Pancreas (tissue), 10 donors: Measurements from ENCODE around the gene CHST5. TPM values are rescaled to one million over a fixed set of nuclear protein-coding genes. Genes with fewer than 3 reads are reported as not detected.
"Not testable (repeated sequence)": the region's sequence is repeated elsewhere in the genome, so short reads cannot be mapped to it uniquely, and the experiment has no call there.

Experiments used
- ATAC-seq, 4 donors: fragments of 200-7000 bp; cut with Tn5 transposase; one replicate each; pipeline versions ENCODE4 v1.8.0 to v1.9.1; 2020; ENCODE audit warnings: mild to moderate bottlenecking in 4 of 4, moderate library complexity in 4 of 4
- DNase-seq, 6 donors: peaks; one replicate each; pipeline ENCODE4 v3.0.0-alpha.2; 2020
- FAIRE-seq: peaks from 2 replicates; lab custom pipeline; 2012; peaks lifted over from hg19 to GRCh38; lab: Jason Lieb, UNC
- H3K27ac ChIP-seq, 4 donors: fragments of 200-600 bp; sonication (generic); 1 replicate in 3 of 4; 2 replicates in 1 of 4; pipeline versions ENCODE4 v1.5.0 to v1.8.0; 2020
- H3K27me3 ChIP-seq, 4 donors: fragments of 200-600 bp; one replicate each; pipeline ENCODE4 v1.8.0; 2021
- H3K36me3 ChIP-seq, 3 donors: fragments of 200-600 bp; sonication (generic) in 1 of 3; one replicate each; pipeline versions ENCODE4 v1.5.0 to v1.8.0; 2020 to 2021
- H3K4me1 ChIP-seq, 3 donors: fragments of 200-600 bp; one replicate each; pipeline ENCODE4 v1.8.0; 2021
- H3K4me3 ChIP-seq, 4 donors: fragments of 200-600 bp; sonication (generic) in 2 of 4; one replicate each; pipeline versions ENCODE4 v1.5.0 to v1.8.0; 2020 to 2021
- H3K9me3 ChIP-seq, 4 donors: fragments of 200-600 bp; one replicate each; pipeline ENCODE4 v1.8.0; 2021
- WGBS, 2 donors: extraction: QIAGEN DNeasy Blood & Tissue Kit; methylation state at CpG; one replicate each; pipeline ENCODE4 v1.1.7; 2013; 5-methylcytosine and 5-hydroxymethylcytosine counted together
- intact Hi-C, 3 donors: fragments of 100-400 bp; cut with DNase I; formaldehyde crosslinking; loops; one replicate each; pipeline versions ENCODE4 v1.11.1 to v1.14.2; 2022
- polyA plus RNA-seq, 2 donors: library from polyadenylated mRNA; stranded (reverse); fragments of 200-250 nt; gene quantifications; one replicate each; pipeline ENCODE4 v1.2.3, GENCODE V29; 2013
- total RNA-seq, 6 donors: library from RNA; stranded (reverse); fragmentation: NEBNext Ultra II Directional in 4 of 6; extraction: Animal tissue kit (Norgen Biotek cat#: 25700) in 4 of 6; gene quantifications; one replicate each; pipeline versions ENCODE4 v1.2.1 to v1.2.4, GENCODE V29; 2021 to 2023
- TF ChIP-seq, protein P1 (sequence below), 4 donors: fragments of 200-600 bp; sonication (generic) in 3 of 4; IDR thresholded peaks; one replicate each; pipeline versions ENCODE4 v1.5.0 to v1.8.0; 2021; ENCODE audit warnings: antibody characterized with exemption in 4 of 4
- donor health status: healthy with polysubstance abuse.
- donor health status: DM: no; HTN: no; CAD: no; lungs with moderate emphysema.
- donor health status: DM: no; HTN: no; CAD: no.
- donor health status: control.
- donor health status: control.
- donor health status: Bipolar disorder and iron deficiency.
- donor health status: DM: yes; HTN: yes; CAD: no.
- donor health status: DM: no; HTN: no; CAD: no.
- donor health status: DM: no; HTN: no; CAD: no.
- donor health status: DM: yes; HTN: yes; CAD: no.

Gene CHST5
- total and polyA plus RNA-seq, 8 donors, result 0.06 to 0.28 (median 0.15) TPM; not detected in 1

DNA sequence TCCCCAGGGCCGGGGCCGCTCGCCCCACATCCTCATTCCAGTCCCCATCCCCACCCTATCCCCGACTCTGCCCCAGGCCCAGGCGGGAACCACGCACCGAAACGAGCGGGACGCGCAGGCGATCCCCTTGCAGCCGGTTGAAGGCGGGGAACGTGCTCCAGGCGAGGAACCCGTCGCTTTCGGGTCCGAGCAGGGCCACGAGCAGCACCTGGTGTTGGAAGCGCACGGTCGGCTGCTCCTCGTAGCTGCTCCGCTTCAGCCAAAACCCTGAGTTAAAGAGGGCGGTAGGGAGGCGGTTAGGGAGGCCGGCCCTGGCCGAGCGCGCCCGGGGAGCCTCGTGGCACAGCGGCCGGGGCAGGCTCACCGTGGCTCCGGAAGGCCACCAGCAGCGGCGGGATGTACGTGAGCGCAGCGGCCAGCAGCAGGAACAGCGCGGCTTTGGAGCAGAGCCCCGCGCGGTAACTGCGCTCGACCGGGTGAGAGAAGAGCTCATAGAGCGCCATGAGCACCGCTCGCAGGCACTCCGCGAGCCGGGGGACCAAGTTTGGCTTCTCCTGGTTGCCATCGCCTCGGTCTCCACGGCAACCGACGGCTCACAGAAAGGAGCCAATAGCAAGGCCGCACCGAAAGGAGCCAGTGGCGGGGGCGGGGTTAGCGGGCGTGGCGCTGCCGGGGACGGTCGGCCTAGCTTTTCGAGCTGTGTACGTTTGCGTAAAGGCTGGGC, 20.0 kb upstream of the CHST5 start, which contains the start of gene TMEM231:
TMEM231 (minus strand) TSS at position 546 of the 724 bp plus-strand sequence; CDS start at position 503, 43 bp downstream.
- Histone ChIP-seq H3K9me3 (no peaks in the 10 kb centered on the region), H3K4me1 (no peaks in the 10 kb centered on the region), H3K36me3 (no peaks in the 10 kb centered on the region), H3K27ac (peak within 1 kb of the TSS; percentile 38 to 81 (median 66)), H3K4me3 (peak within 1 kb of the TSS; percentile 45 to 91 (median 72)), H3K27me3 (no peaks in the 10 kb centered on the region)
- ATAC-seq, result peak; percentile 95 to 98 (median 97)
- no peak for FAIRE-seq
- TF ChIP-seq, protein P1, sequence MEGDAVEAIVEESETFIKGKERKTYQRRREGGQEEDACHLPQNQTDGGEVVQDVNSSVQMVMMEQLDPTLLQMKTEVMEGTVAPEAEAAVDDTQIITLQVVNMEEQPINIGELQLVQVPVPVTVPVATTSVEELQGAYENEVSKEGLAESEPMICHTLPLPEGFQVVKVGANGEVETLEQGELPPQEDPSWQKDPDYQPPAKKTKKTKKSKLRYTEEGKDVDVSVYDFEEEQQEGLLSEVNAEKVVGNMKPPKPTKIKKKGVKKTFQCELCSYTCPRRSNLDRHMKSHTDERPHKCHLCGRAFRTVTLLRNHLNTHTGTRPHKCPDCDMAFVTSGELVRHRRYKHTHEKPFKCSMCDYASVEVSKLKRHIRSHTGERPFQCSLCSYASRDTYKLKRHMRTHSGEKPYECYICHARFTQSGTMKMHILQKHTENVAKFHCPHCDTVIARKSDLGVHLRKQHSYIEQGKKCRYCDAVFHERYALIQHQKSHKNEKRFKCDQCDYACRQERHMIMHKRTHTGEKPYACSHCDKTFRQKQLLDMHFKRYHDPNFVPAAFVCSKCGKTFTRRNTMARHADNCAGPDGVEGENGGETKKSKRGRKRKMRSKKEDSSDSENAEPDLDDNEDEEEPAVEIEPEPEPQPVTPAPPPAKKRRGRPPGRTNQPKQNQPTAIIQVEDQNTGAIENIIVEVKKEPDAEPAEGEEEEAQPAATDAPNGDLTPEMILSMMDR (IDR thresholded peaks at IDR 0.05), result no peak
- DNase-seq, result peak; percentile 93 to 98 (median 96)
- WGBS, 2 donors, result 0% methylated on average over 68 to 75 of the region's 75 CpGs
- intact Hi-C loops, result no loop called here

DNA sequence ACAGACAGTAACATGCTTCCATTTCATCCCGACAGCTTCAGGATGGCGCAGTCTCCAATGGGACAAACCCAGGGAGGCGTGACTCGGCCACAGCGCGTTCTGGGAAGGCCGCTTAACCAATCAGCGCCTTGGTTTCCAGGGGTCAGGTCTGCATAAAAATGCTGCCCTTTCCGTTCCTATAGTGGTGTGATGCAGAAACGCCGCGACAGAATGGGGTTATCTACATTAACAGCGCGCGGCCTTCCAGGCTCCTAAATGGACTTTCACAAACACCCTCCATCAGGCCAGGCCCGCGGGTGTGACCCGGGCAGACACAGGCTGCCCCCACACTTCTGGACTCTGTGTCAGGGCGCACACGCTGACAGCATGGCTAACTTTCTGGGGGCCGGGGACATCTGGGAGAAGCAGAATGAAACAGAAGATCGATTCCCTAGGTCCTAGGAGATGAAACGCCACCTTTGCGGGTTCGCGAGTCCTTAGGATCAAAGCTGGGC, 19.4 kb upstream of the CHST5 start:
- 1% methylated on average over 26 of the region's 26 CpGs for WGBS, 2 donors
- intact Hi-C loops, result no loop called here
- H3K27ac ChIP-seq, result peak overlapping the region; percentile 38 to 81 (median 66)
- TF ChIP-seq, protein P1 (IDR thresholded peaks at IDR 0.05), result no peak
- peak overlapping the region; percentile 45 to 91 (median 72) for H3K4me3 ChIP-seq
- no peaks in the 10 kb centered on the region for H3K9me3 ChIP-seq
- peak; percentile 64 to 79 (median 76) for DNase-seq
- ATAC-seq, result peak; percentile 75 to 87 (median 79)
- no peak for FAIRE-seq
- no peaks in the 10 kb centered on the region for H3K27me3 ChIP-seq
- H3K4me1 ChIP-seq, result no peaks in the 10 kb centered on the region
- no peaks in the 10 kb centered on the region for H3K36me3 ChIP-seq

DNA sequence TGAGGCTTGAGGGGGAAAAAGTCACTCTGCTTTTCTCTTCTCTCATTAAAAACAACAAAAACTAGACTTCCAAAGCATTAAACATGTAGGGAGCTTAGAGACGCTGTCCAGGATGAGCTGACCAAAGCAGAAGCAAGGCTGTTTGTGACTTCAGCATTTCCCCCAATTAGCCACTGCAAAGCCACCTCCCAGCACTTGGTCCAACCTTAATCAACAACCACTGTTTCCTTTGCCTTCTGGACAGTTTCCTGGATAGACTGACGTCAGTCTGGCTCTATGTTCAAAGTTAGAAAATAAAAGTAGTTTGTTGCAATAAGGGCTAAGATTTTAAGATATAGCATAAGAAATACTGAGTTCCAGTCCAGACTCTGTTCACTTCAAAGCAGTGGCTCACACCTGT, 17.0 kb upstream of the CHST5 start:
- Histone ChIP-seq H3K27ac (no peak overlapping the region), H3K4me1 (no peaks in the 10 kb centered on the region)
- no peak for ATAC-seq

DNA sequence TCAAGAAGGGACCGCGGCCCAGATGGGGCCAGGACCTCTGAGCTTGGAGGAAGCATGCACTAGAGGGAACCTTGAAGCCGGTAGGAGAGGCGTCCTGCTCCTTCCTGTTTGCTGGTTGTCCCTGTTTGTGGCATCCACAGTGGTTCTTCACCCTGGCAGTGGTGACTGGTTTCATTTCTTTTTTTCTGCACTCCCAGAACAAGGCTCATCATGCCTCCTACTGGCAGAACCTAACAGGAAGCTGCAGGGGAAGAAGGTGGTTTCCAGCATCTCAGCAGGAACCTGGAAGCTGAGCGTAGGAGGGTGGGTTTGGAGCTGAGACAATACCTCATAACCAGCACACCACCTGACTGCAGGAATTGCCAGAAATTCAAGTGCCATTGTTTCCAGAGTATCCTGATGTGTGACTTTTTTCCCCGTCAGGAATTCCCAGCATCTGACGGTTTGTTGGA, 14.3 kb upstream of the CHST5 start:
- peak in 3 of 4 donors; percentile 27 to 67 (median 58) for ATAC-seq
- DNase-seq, result peak in 1 of 6 donors; percentile 25
- intact Hi-C loops, result no loop called here
- TF ChIP-seq, protein P1 (IDR thresholded peaks at IDR 0.05), result peak in 1 of 4 donors; percentile 9
- Histone ChIP-seq H3K4me1 (no peaks in the 10 kb centered on the region), H3K27ac (no peak overlapping the region), H3K27me3 (no peaks in the 10 kb centered on the region), H3K9me3 (no peaks in the 10 kb centered on the region), H3K4me3 (no peak overlapping the region), H3K36me3 (no peaks in the 10 kb centered on the region)
- FAIRE-seq, result no peak
- WGBS, 2 donors, result 86 to 93% methylated on average over 7 of the region's 7 CpGs

More for the DNA sequence above, 17.0 kb upstream of the CHST5 start:
- WGBS, 2 donors, result 68 to 75% methylated on average over 2 of the region's 2 CpGs
- H3K4me3 ChIP-seq, result no peak overlapping the region
- DNase-seq (no peak), FAIRE-seq (no peak)
- intact Hi-C loops, result no loop called here
- no peaks in the 10 kb centered on the region for H3K27me3 ChIP-seq
- no peaks in the 10 kb centered on the region for H3K36me3 ChIP-seq
- no peaks in the 10 kb centered on the region for H3K9me3 ChIP-seq
- TF ChIP-seq, protein P1 (IDR thresholded peaks at IDR 0.05), result no peak

DNA sequence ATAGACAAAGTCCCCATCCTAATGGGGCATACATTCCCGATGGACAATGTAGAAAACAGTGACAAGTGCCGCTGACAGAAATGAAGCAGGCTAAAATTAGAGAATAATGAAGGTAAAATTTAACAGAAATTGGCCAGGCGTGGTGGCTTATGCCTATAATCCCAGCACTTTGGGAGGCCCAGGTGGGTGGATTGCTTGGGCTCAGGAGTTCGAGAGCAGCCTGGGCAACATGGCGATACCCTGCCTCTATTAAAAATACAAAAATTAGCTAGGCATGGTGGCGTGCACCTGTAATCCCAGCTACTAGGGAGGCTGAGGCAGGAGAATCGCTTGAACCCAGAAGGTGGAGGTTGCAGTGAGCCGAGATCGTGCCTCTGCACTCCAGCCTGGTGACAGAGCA, 12.5 kb upstream of the CHST5 start:
- ATAC-seq, H3K9me3 ChIP-seq, H3K27ac ChIP-seq, H3K27me3 ChIP-seq, H3K4me1 ChIP-seq, H3K36me3 ChIP-seq, H3K4me3 ChIP-seq, DNase-seq, intact Hi-C loops, FAIRE-seq: not testable (repeated sequence)
- 90 to 91% methylated on average over 9 of the region's 9 CpGs for WGBS, 2 donors
